ENCODE results near the gene MAEA. TPM values are rescaled to one million over a fixed set of nuclear protein-coding genes. Genes with fewer than 3 reads are reported as not detected.
A peak's percentile ranks its signal among the peaks of the same experiment; 100 is the strongest.

Gene MAEA
- total and polyA plus RNA-seq, 9 of the 15 experiments (the other 6 are each of a cell fraction or from before 2014, with no cell fraction given), result 2.1 to 86.5 (median 45.0) TPM

DNA sequence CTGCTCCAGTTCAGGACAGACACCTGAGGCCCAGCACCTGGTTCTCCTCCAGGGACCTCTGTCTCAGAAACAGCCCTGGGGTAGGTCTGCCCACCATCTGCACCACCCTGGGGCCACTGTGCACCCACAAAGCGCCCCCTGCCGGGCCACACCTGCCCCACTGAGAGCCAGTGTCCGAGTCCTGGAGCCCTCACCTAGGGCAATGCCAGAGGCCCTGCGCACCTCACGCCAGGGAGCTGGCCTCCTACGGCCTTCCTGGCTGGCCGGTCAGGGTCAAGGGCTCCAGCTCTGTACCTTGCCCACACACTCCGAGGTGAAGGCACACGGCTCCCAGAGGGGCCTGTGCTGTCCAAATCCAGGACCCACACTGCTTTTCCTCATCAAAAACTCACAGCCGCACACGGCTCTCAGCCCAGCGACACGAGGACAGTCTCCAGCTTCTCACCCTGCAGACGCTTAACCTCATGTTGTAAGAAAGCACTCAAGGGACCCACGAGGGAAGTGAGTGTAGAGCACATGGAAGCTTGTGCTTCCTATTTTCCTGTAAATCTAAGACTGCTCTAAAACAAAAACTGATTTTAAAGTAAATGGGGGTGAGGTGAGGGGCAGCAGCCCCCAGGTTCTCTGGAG lies 46.1 kb upstream of the MAEA start:
- ATAC-seq (no peak), FAIRE-seq (no peak), DNase-seq (ENCODE audit: extremely low read depth in 1 of 4, low spot score in 3 of 4) (peak in 1 of 4 experiments; percentile 11)
- Histone ChIP-seq H3K27ac (ENCODE audit: extremely low read depth, low read depth, low read length) (no peak overlapping the region), H3K9me1 (ENCODE audit: control insufficient read depth, insufficient read depth, low read length) (peaks cover 14% of the 10 kb centered on the region), H2AFZ (ENCODE audit: low read depth, low read length) (no peak overlapping the region), H3K9me3 (replicated peaks; ENCODE audit: control insufficient read depth, insufficient read depth, low read depth, low read length) (no peaks in the 10 kb centered on the region), H3K79me2 (ENCODE audit: control insufficient read depth, insufficient read depth, low read length) (peaks cover 78% of the 10 kb centered on the region), H4K20me1 (replicated peaks; ENCODE audit: control insufficient read depth, insufficient read depth, low read length) (no peaks in the 10 kb centered on the region; the same call in 1 of the 2 replicates), H3K9ac (ENCODE audit: insufficient read depth in 1 of 2, low read depth in 2 of 2, low read length in 2 of 2) (peak overlapping the region in 1 of 2 experiments; percentile 14; a peak in 1 of 4 replicates), H3K4me1 (replicated peaks in 1 of 2; ENCODE audit: control insufficient read depth in 2 of 2, insufficient read depth in 2 of 2, low read length in 2 of 2) (peaks cover 0 to 74% of the 10 kb centered on the region in 2 experiments; a peak in 3 of 5 replicates), H3K4me3 (no peak overlapping the region), H3K36me3 (ENCODE audit: control insufficient read depth, insufficient read depth, low read length) (peaks cover 46% of the 10 kb centered on the region), H3K4me2 (ENCODE audit: insufficient read depth, low read length) (no peak overlapping the region), H3K27me3 (ENCODE audit: control insufficient read depth in 2 of 2, insufficient read depth in 2 of 2, low read length in 2 of 2) (no peaks in the 10 kb centered on the region)
- POLR2A ChIA-PET, result interaction anchor here (1.4 kb wide), 1 partner anchor 9 kb away, joined by 5 read pairs; no protein-coding TSS in a partner anchor
- WGBS (ENCODE audit: insufficient coverage, low coverage, missing lambda C conversion rate), result 91% methylated on average over 12 of the region's 15 CpGs
- TF ChIP-seq POLR2G (IDR thresholded peaks at IDR 0.05; ENCODE audit: low read depth, low read length) (peak; percentile 35), ZNF79 (CRISPR knock-in tag; IDR thresholded peaks at IDR 0.05; ENCODE audit: low read depth) (no peak)
- BruUV-seq (replicated peaks), result no TSS peak
- intact Hi-C loops (cut with micrococcal nuclease) (no loop called here), in situ Hi-C loops (cut with MboI) (no loop called here)
- CTCF ChIA-PET (ENCODE audit: low intra/inter-chr PET ratio), result no interaction called here
